Endothelial cell of umbilical vein (primary cell): Measurements from ENCODE around the gene CCNY. TPM values are rescaled to one million over a fixed set of nuclear protein-coding genes. Genes with fewer than 3 reads are reported as not detected.

Source experiments
- BruUV-seq: library from RNA; stranded (reverse); fragments of 400-500 nt; replicated peaks from 2 replicates; lab custom pipeline; 2021; lab: Mats Ljungman, UMichigan
- CTCF ChIA-PET: fragments of 300-600, 350-600 bp; sonication (Branson Sonifier 250); formaldehyde crosslinking; loops from one replicate; lab custom pipeline; 2021; ENCODE audit warnings: antibody characterized with exemption, inconsistent platforms; lab: Charles Lee
- POLR2A ChIA-PET: fragments of 300-600, 350-600 bp; sonication (Branson Sonifier 250); formaldehyde crosslinking; loops from one replicate; lab custom pipeline; 2021; ENCODE audit warnings: antibody characterized with exemption, inconsistent platforms; lab: Charles Lee
- DNase-seq: peaks from one replicate; pipeline ENCODE4 v3.0.0-alpha.2; 2011; ENCODE audit warnings: low read depth, low spot score
- FAIRE-seq: peaks from 2 replicates; lab custom pipeline; 2011; peaks lifted over from hg19 to GRCh38; lab: Jason Lieb, UNC
- H2AFZ ChIP-seq: 2 replicates; pipeline ENCODE4 v1.6.0; 2012; ENCODE audit warnings: low read depth, low read length, control low read depth, inconsistent platforms
- H3K27ac ChIP-seq: 2 replicates; pipeline ENCODE4 v1.5.1; 2011; ENCODE audit warnings: low read depth, mild to moderate bottlenecking, control low read depth, low read length, moderate library complexity; ENCODE audit not compliant: insufficient read depth
- H3K27me3 ChIP-seq, 2 experiments: 2 replicates each; pipeline versions ENCODE4 v1.6.0 to v1.6.1; 2011; ENCODE audit warnings: low read length in 2 of 2, mixed read lengths in 1 of 2; ENCODE audit not compliant: control insufficient read depth in 2 of 2, insufficient read depth in 2 of 2
- H3K36me3 ChIP-seq, 2 experiments: 2 replicates in 1 of 2; 3 replicates in 1 of 2; pipeline ENCODE4 v1.5.1; 2011; ENCODE audit warnings: low read length in 2 of 2, mild to moderate bottlenecking in 1 of 2, moderate library complexity in 1 of 2; ENCODE audit not compliant: control insufficient read depth in 2 of 2, insufficient read depth in 2 of 2; ENCODE audit errors: extremely low read depth in 1 of 2
- H3K4me1 ChIP-seq: 3 replicates; pipeline ENCODE4 v1.5.1; 2011; ENCODE audit warnings: mild to moderate bottlenecking, low read length; ENCODE audit not compliant: control insufficient read depth, insufficient read depth; ENCODE audit errors: extremely low read depth
- H3K4me2 ChIP-seq: 2 replicates; pipeline ENCODE4 v1.6.1; 2011; ENCODE audit warnings: low read length, control low read depth, mixed read lengths; ENCODE audit not compliant: insufficient read depth
- H3K4me3 ChIP-seq, 3 experiments: fragments of 200-600 bp in 1 of 3; sonication (generic), shearing (Covaris generic) in 1 of 3; replicated peaks in 1 of 3; 2 replicates each; pipeline ENCODE4 v1.5.1; 2011 to 2016; ENCODE audit warnings: control low read depth in 3 of 3, low read length in 3 of 3, mild to moderate bottlenecking in 2 of 3, inconsistent platforms in 1 of 3, low read depth in 1 of 3, moderate library complexity in 1 of 3; ENCODE audit not compliant: insufficient read depth in 1 of 3
- H3K79me2 ChIP-seq: 2 replicates; pipeline ENCODE4 v1.6.0; 2012; ENCODE audit warnings: low read length, inconsistent platforms; ENCODE audit not compliant: control insufficient read depth, insufficient read depth
- H3K9ac ChIP-seq: replicated peaks from 2 replicates; pipeline ENCODE3; 2011; ENCODE audit warnings: low read length, control low read depth; ENCODE audit not compliant: insufficient read depth; ENCODE audit errors: extremely low read depth
- H3K9me1 ChIP-seq: replicated peaks from 3 replicates; pipeline ENCODE4 v1.6.0; 2011; ENCODE audit warnings: mild to moderate bottlenecking, low read length; ENCODE audit not compliant: control insufficient read depth, insufficient read depth; ENCODE audit errors: extremely low read depth
- H3K9me3 ChIP-seq: replicated peaks from 2 replicates; pipeline ENCODE4 v1.5.1; 2012; ENCODE audit warnings: low read length, inconsistent platforms; ENCODE audit not compliant: control insufficient read depth, insufficient read depth
- H4K20me1 ChIP-seq: replicated peaks from 2 replicates; pipeline ENCODE3; 2011; ENCODE audit warnings: mild to moderate bottlenecking, low read length; ENCODE audit not compliant: control insufficient read depth, insufficient read depth; ENCODE audit errors: extremely low read depth
- CTCF ChIP-seq, 2 donors: IDR thresholded peaks; 1 replicate in 1 of 2; 2 replicates in 1 of 2; pipeline ENCODE4 v1.5.1; 2011; ENCODE audit warnings: low read length in 2 of 2, mild to moderate bottlenecking in 2 of 2, moderate library complexity in 2 of 2, control low read depth in 1 of 2, inconsistent platforms in 1 of 2, low read depth in 1 of 2; ENCODE audit not compliant: insufficient read depth in 1 of 2; ENCODE audit errors: extremely low read depth in 1 of 2
- EZH2 ChIP-seq: IDR thresholded peaks from 2 replicates; pipeline ENCODE4 v1.6.1; 2012; ENCODE audit warnings: borderline replicate concordance, low read depth, mild to moderate bottlenecking, moderate library complexity, low read length, inconsistent platforms; ENCODE audit not compliant: severe bottlenecking
- FOS ChIP-seq: IDR thresholded peaks from 2 replicates; pipeline ENCODE4 v1.6.1; 2011; ENCODE audit warnings: mild to moderate bottlenecking, low read length, moderate library complexity, borderline replicate concordance; ENCODE audit not compliant: insufficient read depth
- GATA2 ChIP-seq: IDR thresholded peaks from 2 replicates; pipeline ENCODE4 v1.7.0; 2011; ENCODE audit warnings: low read depth, mild to moderate bottlenecking, moderate library complexity, mixed read lengths, low read length; ENCODE audit not compliant: insufficient read length, insufficient read depth
- JUN ChIP-seq: IDR thresholded peaks from 2 replicates; pipeline ENCODE4 v1.6.1; 2011; ENCODE audit warnings: borderline replicate concordance, low read depth; ENCODE audit not compliant: insufficient read length, insufficient read depth
- MAX ChIP-seq: IDR thresholded peaks from 2 replicates; pipeline ENCODE4 v1.6.1; 2011; ENCODE audit not compliant: insufficient read depth, insufficient read length
- MYC ChIP-seq: IDR thresholded peaks from one replicate; pipeline ENCODE4 v1.6.1; 2011; ENCODE audit warnings: mild to moderate bottlenecking, low read depth, low read length
- POLR2A ChIP-seq: IDR thresholded peaks from 2 replicates; pipeline ENCODE4 v1.6.1; 2012; ENCODE audit warnings: low read depth, mild to moderate bottlenecking, control low read depth, low read length
- POLR2AphosphoS5 ChIP-seq: IDR thresholded peaks from 2 replicates; pipeline ENCODE4 v1.6.1; 2012; ENCODE audit warnings: low read depth, mild to moderate bottlenecking, control low read depth, low read length, moderate library complexity; ENCODE audit not compliant: insufficient read depth
- dilution Hi-C: fragments of 300-500 bp; cut with MboI; formaldehyde crosslinking; loops from one replicate; pipeline ENCODE4 v1.15.0; 2019; ENCODE audit warnings: low sequenced_read_pairs; ENCODE audit not compliant: extremely low pct_ligation_motif_present
- intact Hi-C: fragments of 100-400 bp; cut with micrococcal nuclease; formaldehyde crosslinking; loops from one replicate; pipeline ENCODE4 v1.10.0; 2022
- polyA plus RNA-seq, 4 experiments: library from polyadenylated mRNA; depleted of rRNA in 3 of 4; stranded (reverse) in 3 of 4; unstranded in 1 of 4; fragments of >200 nt; gene quantifications; 2 replicates each; pipeline versions ENCODE4 v1.2.1 to v1.2.3, GENCODE V29; 2011 to 2012; ENCODE audit warnings: missing spikeins in 1 of 4
- total RNA-seq: library from RNA; stranded (reverse); gene quantifications from 2 replicates; pipeline ENCODE4 v1.2.3, GENCODE V29; 2021

Gene CCNY
- total and polyA plus RNA-seq, 2 donors (not counting 3 experiments of a cell fraction or from before 2014, with no cell fraction given): 61.5 to 107 TPM

GRCh38 chr10:35592441-35592840, 256.1 kb downstream of the CCNY start:
- DNase-seq (no peak), FAIRE-seq (no peak)
- no peaks in the 10 kb centered on the region for H3K9me3 ChIP-seq
- no peaks in the 10 kb centered on the region for H3K79me2 ChIP-seq
- no peaks in the 10 kb centered on the region for H4K20me1 ChIP-seq
- dilution Hi-C loops (no loop called here), intact Hi-C loops (no loop called here)
- no peak overlapping the region for H2AFZ ChIP-seq
- CTCF ChIA-PET: interaction anchor here (0.8 to 1.4 kb wide), 3 partner anchors 13 to 29 kb away, joined by 3 to 6 read pairs (median 3); no protein-coding TSS in a partner anchor
- H3K27ac ChIP-seq: no peak overlapping the region
- POLR2A ChIA-PET: no interaction called here
- H3K4me1 ChIP-seq: no peaks in the 10 kb centered on the region
- no peak overlapping the region for H3K4me2 ChIP-seq
- no peaks in the 10 kb centered on the region for H3K36me3 ChIP-seq
- peaks cover 3 to 17% of the 10 kb centered on the region in 2 experiments for H3K27me3 ChIP-seq
- H3K9ac ChIP-seq: no peak overlapping the region
- no peak for TF ChIP-seq CTCF (IDR thresholded peaks at IDR 0.05; ENCODE audit: extremely low read depth in 1 of 2, insufficient read depth in 1 of 2, low read depth in 1 of 2, low read length in 2 of 2)
- no peak for TF ChIP-seq MYC
- TF ChIP-seq FOS: no peak
- no peak for TF ChIP-seq EZH2
- TF ChIP-seq GATA2: no peak
- TF ChIP-seq POLR2AphosphoS5: no peak
- TF ChIP-seq POLR2A: no peak
- TF ChIP-seq JUN: no peak
- TF ChIP-seq MAX: no peak
- H3K9me1 ChIP-seq: no peaks in the 10 kb centered on the region
- H3K4me3 ChIP-seq: no peak overlapping the region
- no TSS peak for BruUV-seq
